Karpas-422 (cell line): Measurements from ENCODE around the gene HHLA2. TPM values are rescaled to one million over a fixed set of nuclear protein-coding genes. Genes with fewer than 3 reads are reported as not detected.
"Not testable (repeated sequence)": the region's sequence is repeated elsewhere in the genome, so short reads cannot be mapped to it uniquely, and the experiment has no call there.

Source experiments
- DNase-seq: peaks from one replicate; pipeline ENCODE4 v3.0.0-alpha.2; 2015
- H2AFZ ChIP-seq: fragments of 200-600 bp; sonication (generic); 2 replicates; pipeline ENCODE4 v1.6.1; 2014; ENCODE audit warnings: antibody characterized with exemption, low read length, mixed read lengths
- H3K27ac ChIP-seq: fragments of 200-600 bp; sonication (generic); 2 replicates; pipeline ENCODE4 v1.5.1; 2014; ENCODE audit warnings: mild to moderate bottlenecking, low read length, moderate library complexity
- H3K27me3 ChIP-seq: fragments of 200-600 bp; sonication (generic); 2 replicates; pipeline ENCODE4 v1.6.1; 2014; ENCODE audit warnings: low read length, mixed read lengths
- H3K36me3 ChIP-seq: fragments of 200-600 bp; sonication (generic); 2 replicates; pipeline ENCODE4 v1.6.1; 2014; ENCODE audit warnings: low read length, mixed read lengths; ENCODE audit not compliant: insufficient read depth
- H3K4me1 ChIP-seq: fragments of 200-600 bp; sonication (generic); 2 replicates; pipeline ENCODE4 v1.6.1; 2014; ENCODE audit warnings: mild to moderate bottlenecking, low read length, mixed read lengths
- H3K4me2 ChIP-seq: fragments of 200-600 bp; sonication (generic); 2 replicates; pipeline ENCODE4 v1.6.1; 2014; ENCODE audit warnings: low read length, low read depth, mild to moderate bottlenecking; ENCODE audit not compliant: poor library complexity, severe bottlenecking
- H3K4me3 ChIP-seq: fragments of 200-600 bp; sonication (generic); 2 replicates; pipeline ENCODE4 v1.5.1; 2014; ENCODE audit warnings: mild to moderate bottlenecking, antibody characterized with exemption, low read length, mixed read lengths
- H3K79me2 ChIP-seq: fragments of 200-600 bp; sonication (generic); 2 replicates; pipeline ENCODE4 v1.6.1; 2014; ENCODE audit warnings: mild to moderate bottlenecking, low read length, mixed read lengths
- H3K9ac ChIP-seq: fragments of 200-600 bp; sonication (generic); 2 replicates; pipeline ENCODE4 v1.6.0; 2014; ENCODE audit warnings: low read length
- H3K9me2 ChIP-seq: fragments of 200-600 bp; sonication (generic), shearing (Covaris generic); replicated peaks from 2 replicates; pipeline ENCODE4 v1.6.0; 2014; ENCODE audit warnings: mild to moderate bottlenecking, low read length, moderate library complexity; ENCODE audit not compliant: insufficient read depth
- H3K9me3 ChIP-seq: fragments of 300-700, 200-600 bp; sonication (generic); 2 replicates; pipeline ENCODE4 v1.6.1; 2014; ENCODE audit warnings: low read length, mixed read lengths
- H4K20me1 ChIP-seq: fragments of 200-600 bp; sonication (generic); 2 replicates; pipeline ENCODE4 v1.6.1; 2014; ENCODE audit warnings: mild to moderate bottlenecking, antibody characterized with exemption, low read length, low read depth; ENCODE audit not compliant: insufficient read depth
- total RNA-seq: library from RNA; depleted of rRNA; stranded (reverse); fragments of >200 nt; shearing (Covaris generic); gene quantifications from 2 replicates; pipeline ENCODE4 v1.2.3, GENCODE V29; 2014; ENCODE audit warnings: low replicate concordance

The HHLA2 gene
- total RNA-seq, 1 experiment from 2014 or later, result not detected

DNA sequence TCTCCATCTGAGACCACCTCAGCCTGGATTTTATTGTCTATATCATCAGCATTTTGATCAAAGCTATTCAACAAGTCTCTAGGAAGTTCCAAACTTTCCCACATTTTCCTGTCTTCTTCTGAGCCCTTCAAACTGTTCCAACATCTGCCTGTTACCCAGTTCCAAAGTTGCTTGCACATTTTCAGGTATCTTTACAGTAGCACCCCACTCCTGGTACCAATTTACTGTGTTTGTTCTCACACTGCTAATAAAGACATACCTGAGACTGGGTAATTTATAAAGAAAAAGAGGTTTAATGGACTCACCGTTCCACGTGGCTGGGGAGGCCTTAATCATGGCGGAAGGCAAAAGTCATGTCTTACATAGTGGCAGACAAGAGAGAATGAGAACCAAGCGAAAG, 17.3 kb upstream of the HHLA2 start:
- H3K9ac ChIP-seq, H3K4me3 ChIP-seq, DNase-seq, H4K20me1 ChIP-seq, H3K27ac ChIP-seq, H3K36me3 ChIP-seq, H3K9me3 ChIP-seq, H3K4me2 ChIP-seq, H3K9me2 ChIP-seq, H3K4me1 ChIP-seq, H3K27me3 ChIP-seq, H3K79me2 ChIP-seq, H2AFZ ChIP-seq: not testable (repeated sequence)

DNA sequence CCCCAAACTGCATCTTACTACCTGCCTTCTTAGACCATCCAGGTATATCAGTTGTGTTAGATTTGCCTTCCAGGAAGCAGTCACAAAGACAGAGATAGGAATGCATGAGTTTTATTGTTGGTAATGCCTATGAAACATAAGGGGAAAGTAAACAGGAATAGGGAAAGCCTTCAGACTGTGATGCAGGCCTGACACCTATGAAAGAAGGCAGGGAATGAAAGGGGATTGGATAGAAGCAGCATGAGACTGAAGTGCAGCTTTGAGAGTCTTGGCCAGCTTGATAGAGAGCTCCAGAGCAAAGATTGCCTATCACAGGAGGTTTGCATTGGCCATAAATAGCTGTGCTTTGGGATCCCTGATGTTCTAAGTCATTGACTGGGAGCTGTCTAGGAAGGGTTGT, 15.9 kb upstream of the HHLA2 start:
- H3K9ac ChIP-seq, result no peak overlapping the region
- H3K27ac ChIP-seq, result no peak overlapping the region
- no peaks in the 10 kb centered on the region; the same call in 1 of the 2 replicates for H3K9me3 ChIP-seq
- no peaks in the 10 kb centered on the region for H3K9me2 ChIP-seq
- H3K79me2 ChIP-seq, result no peaks in the 10 kb centered on the region
- H3K27me3 ChIP-seq, result 0 out of 2 replicates have a peak, but pooled peaks cover 2% of the 10 kb centered on the region
- no peak overlapping the region for H3K4me3 ChIP-seq
- H3K36me3 ChIP-seq, result no peaks in the 10 kb centered on the region
- no peak overlapping the region for H3K4me2 ChIP-seq
- H4K20me1 ChIP-seq, result no peaks in the 10 kb centered on the region
- H3K4me1 ChIP-seq, result no peaks in the 10 kb centered on the region
- no peak for DNase-seq
- H2AFZ ChIP-seq, result no peak overlapping the region

DNA sequence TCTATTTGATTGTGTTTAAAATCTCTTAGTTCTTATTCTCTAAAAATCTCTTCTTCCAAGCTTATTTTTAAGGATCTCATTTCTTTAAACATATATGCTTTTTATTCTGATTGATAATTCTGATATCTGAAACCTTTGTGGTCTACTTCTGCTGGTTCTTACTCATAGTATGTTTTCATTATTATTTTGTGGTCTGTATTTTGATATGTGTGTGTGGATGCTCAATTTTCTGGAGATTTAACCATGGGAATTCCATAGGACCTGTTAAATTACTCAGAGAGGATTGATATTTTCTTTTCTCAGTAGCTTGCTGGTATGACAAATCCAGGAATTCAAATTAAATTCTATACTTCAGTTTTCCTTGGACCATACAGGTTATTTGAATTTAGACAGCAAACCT, 14.7 kb upstream of the HHLA2 start:
- no peak overlapping the region for H3K4me3 ChIP-seq
- H3K36me3 ChIP-seq, result no peaks in the 10 kb centered on the region
- H3K9me2 ChIP-seq, result no peaks in the 10 kb centered on the region
- no peak overlapping the region for H3K9ac ChIP-seq
- H3K9me3 ChIP-seq, result no peaks in the 10 kb centered on the region; the same call in 1 of the 2 replicates
- DNase-seq, result no peak
- no peaks in the 10 kb centered on the region for H3K4me1 ChIP-seq
- H3K79me2 ChIP-seq, result no peaks in the 10 kb centered on the region
- H4K20me1 ChIP-seq, result no peaks in the 10 kb centered on the region
- 0 out of 2 replicates have a peak, but pooled peaks cover 3% of the 10 kb centered on the region for H3K27me3 ChIP-seq
- no peak overlapping the region for H2AFZ ChIP-seq
- H3K4me2 ChIP-seq, result no peak overlapping the region
- no peak overlapping the region for H3K27ac ChIP-seq

DNA sequence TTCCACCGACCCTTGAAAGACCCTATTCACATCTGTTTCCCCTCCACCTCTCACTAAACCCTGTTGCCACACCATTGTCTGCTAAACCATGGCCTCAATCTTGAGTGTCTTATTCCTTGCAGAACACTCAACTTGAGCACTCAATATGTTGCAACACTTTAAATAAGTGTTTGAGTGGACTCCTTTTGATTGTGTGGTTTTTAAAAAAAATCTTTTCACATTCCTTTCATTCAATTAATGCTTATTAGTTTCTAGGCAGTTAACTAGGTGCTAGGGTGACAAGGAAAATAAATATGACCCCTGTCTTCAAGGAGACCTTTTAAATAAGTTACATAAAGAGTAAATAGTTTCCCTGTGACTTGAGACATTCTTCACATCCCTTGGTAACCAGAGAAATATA, 13.3 kb upstream of the HHLA2 start:
- Histone ChIP-seq H3K9me2 (no peaks in the 10 kb centered on the region), H3K9ac (no peak overlapping the region), H2AFZ (no peak overlapping the region), H3K79me2 (no peaks in the 10 kb centered on the region), H3K4me1 (no peaks in the 10 kb centered on the region), H3K36me3 (no peaks in the 10 kb centered on the region), H3K4me2 (no peak overlapping the region), H3K4me3 (no peak overlapping the region), H4K20me1 (no peaks in the 10 kb centered on the region), H3K9me3 (no peaks in the 10 kb centered on the region; the same call in 1 of the 2 replicates), H3K27ac (no peak overlapping the region), H3K27me3 (0 out of 2 replicates have a peak, but pooled peaks cover 3% of the 10 kb centered on the region)
- DNase-seq, result no peak

DNA sequence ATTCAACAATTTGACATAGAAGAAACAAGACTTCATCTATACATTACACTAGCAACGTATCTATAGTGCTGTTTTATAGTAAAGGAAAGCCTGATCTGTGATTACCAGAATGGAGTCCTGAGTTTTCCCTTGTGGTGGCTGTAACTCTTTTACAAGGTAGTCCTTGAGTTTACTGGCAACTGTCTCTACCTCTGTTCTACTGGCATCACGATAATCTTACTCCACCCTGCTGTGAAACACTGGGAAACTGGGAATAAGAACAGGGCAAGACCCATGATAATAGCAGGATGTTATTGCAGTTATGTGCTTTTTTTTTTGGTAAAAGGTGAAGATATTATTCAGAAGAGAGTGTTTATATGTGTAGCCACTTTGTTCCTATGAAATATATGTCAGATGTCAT, 12.4 kb upstream of the HHLA2 start:
- H3K9me2 ChIP-seq, result no peaks in the 10 kb centered on the region
- H4K20me1 ChIP-seq, result no peaks in the 10 kb centered on the region
- H3K4me1 ChIP-seq, result no peaks in the 10 kb centered on the region
- H3K4me2 ChIP-seq, result no peak overlapping the region
- 0 out of 2 replicates have a peak, but pooled peaks cover 3% of the 10 kb centered on the region for H3K27me3 ChIP-seq
- no peak for DNase-seq
- no peaks in the 10 kb centered on the region for H3K79me2 ChIP-seq
- H2AFZ ChIP-seq, result no peak overlapping the region
- no peak overlapping the region for H3K27ac ChIP-seq
- H3K9me3 ChIP-seq, result no peaks in the 10 kb centered on the region
- H3K9ac ChIP-seq, result no peak overlapping the region
- no peak overlapping the region for H3K4me3 ChIP-seq
- no peaks in the 10 kb centered on the region for H3K36me3 ChIP-seq

DNA sequence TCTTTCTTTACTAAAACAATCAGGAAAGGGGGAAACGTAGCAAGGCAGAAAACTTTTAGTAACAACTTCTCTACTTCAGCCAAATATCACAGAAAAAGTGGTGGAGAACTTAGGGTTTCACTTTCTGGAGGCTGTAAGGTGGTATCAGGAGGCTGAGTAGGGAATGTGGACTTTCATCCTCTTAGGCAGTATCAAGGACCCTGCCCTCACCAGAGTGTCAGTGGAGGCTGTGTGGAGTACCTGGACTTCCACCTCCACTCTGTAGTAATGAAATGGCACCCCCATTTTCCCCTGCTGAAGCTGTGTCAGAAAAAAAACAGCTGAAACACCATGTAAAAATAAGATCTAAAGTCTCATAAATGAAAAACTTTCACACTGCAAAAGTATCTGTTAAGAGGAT, 11.2 kb upstream of the HHLA2 start:
- Histone ChIP-seq H3K4me3 (no peak overlapping the region), H4K20me1 (no peaks in the 10 kb centered on the region), H2AFZ (no peak overlapping the region), H3K79me2 (no peaks in the 10 kb centered on the region), H3K36me3 (no peaks in the 10 kb centered on the region), H3K27ac (no peak overlapping the region), H3K4me1 (no peaks in the 10 kb centered on the region), H3K27me3 (0 out of 2 replicates have a peak, but pooled peaks cover 3% of the 10 kb centered on the region), H3K9me3 (no peaks in the 10 kb centered on the region), H3K4me2 (no peak overlapping the region), H3K9ac (no peak overlapping the region), H3K9me2 (no peaks in the 10 kb centered on the region)
- DNase-seq, result no peak

DNA sequence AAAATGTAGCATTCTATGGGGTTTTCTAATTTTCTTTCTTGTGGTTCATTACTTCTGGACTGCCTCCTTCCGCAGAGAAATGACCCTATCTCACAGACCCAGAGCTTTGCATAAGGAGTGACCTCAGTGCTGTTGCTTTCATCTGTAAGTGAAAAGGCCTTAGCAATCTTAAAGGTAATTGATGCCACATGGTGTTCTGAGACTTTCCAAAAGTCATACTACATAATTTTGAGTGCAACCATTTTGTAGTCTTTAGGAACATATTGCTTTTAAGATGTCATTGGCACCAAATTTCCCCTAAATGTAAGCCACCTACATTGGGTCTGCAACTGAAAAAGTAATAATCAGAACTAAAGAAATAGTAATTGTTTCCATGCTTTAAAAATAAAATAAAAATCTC, 9.2 kb upstream of the HHLA2 start:
- H3K9me2 ChIP-seq, result no peaks in the 10 kb centered on the region
- H4K20me1 ChIP-seq, result no peaks in the 10 kb centered on the region
- H3K27ac ChIP-seq, result no peak overlapping the region
- H3K9ac ChIP-seq, result no peak overlapping the region
- no peaks in the 10 kb centered on the region for H3K79me2 ChIP-seq
- no peaks in the 10 kb centered on the region for H3K36me3 ChIP-seq
- no peaks in the 10 kb centered on the region for H3K4me1 ChIP-seq
- H3K9me3 ChIP-seq, result no peaks in the 10 kb centered on the region
- 0 out of 2 replicates have a peak, but pooled peaks cover 3% of the 10 kb centered on the region for H3K27me3 ChIP-seq
- H3K4me2 ChIP-seq, result no peak overlapping the region
- no peak overlapping the region for H2AFZ ChIP-seq
- no peak overlapping the region for H3K4me3 ChIP-seq
- no peak for DNase-seq

DNA sequence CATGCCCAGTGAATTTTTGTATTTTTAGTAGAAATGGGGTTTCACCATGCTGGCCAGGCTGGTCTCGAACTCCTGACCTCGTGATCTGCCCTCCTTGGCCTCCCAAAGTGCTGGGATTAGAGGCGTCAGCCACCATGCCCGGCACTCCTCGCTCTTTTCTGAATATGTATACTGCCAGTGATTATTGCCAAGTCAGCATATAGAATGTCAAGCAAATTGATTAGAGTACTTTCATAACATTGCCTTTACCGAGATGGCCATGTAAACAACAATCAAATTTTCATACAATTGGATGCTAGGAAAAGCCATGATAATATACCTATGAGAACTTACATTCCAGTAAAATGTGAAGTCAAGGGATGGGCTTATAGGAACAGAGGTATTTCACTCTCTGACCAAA, 8.2 kb upstream of the HHLA2 start:
- not testable (repeated sequence) for H2AFZ ChIP-seq, H3K9me3 ChIP-seq, H3K27me3 ChIP-seq, H3K4me2 ChIP-seq, DNase-seq, H3K79me2 ChIP-seq, H3K4me1 ChIP-seq, H3K36me3 ChIP-seq, H3K27ac ChIP-seq, H4K20me1 ChIP-seq, H3K9ac ChIP-seq, H3K9me2 ChIP-seq, H3K4me3 ChIP-seq

DNA sequence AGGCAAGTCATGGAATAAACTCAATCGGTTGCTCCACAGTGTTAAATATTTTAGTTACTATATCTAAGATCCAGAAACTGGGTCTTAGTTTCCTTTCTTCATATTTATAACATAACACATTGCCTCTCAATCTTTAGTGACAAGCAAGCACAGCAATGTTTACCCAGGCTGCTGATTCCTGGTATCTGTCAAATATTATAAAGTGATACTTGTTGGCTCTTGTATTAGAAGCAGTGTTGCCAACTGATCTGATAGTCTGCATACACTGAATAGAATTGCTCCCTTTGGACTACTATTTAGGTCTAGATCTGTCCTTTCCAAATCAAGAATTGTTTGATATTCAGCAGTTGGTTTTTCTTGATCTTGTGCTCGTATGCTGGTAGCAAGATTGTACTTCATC, 7.2 kb upstream of the HHLA2 start:
- Histone ChIP-seq H2AFZ (no peak overlapping the region), H3K9me3 (no peaks in the 10 kb centered on the region), H3K27me3 (0 out of 2 replicates have a peak, but pooled peaks cover 3% of the 10 kb centered on the region), H3K79me2 (no peaks in the 10 kb centered on the region), H3K4me2 (no peak overlapping the region), H3K9me2 (no peaks in the 10 kb centered on the region), H3K9ac (no peak overlapping the region), H3K27ac (no peak overlapping the region), H3K36me3 (no peaks in the 10 kb centered on the region), H3K4me3 (no peak overlapping the region), H3K4me1 (no peaks in the 10 kb centered on the region), H4K20me1 (no peaks in the 10 kb centered on the region)
- DNase-seq, result no peak
